ENCODE data around the gene ILF2. TPM values are rescaled to one million over a fixed set of nuclear protein-coding genes. Genes with fewer than 3 reads are reported as not detected.

Gene ILF2
- total and polyA plus RNA-seq, 4 donors: 46.7 to 133 (median 111) TPM

DNA sequence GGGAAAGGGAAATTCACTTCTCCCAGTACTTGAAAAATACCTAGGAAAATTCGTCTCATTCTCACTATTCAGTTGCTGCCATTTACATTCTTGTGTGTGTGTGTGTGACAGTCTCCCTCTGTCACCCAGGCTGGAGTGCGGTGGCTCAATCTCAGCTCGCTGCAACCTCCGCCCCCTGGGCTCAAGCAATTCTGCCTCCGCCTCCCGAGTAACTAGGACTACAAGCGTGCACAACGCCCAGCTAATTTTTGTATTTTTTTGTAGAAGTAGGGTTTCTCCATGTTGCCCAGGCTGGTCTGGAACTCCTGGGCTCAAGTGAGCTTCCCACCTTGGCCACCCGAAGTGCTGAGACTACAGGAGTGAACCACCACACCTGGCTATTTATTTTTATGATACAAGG, 11.1 kb downstream of the ILF2 start:
- TF ChIP-seq, protein P1, sequence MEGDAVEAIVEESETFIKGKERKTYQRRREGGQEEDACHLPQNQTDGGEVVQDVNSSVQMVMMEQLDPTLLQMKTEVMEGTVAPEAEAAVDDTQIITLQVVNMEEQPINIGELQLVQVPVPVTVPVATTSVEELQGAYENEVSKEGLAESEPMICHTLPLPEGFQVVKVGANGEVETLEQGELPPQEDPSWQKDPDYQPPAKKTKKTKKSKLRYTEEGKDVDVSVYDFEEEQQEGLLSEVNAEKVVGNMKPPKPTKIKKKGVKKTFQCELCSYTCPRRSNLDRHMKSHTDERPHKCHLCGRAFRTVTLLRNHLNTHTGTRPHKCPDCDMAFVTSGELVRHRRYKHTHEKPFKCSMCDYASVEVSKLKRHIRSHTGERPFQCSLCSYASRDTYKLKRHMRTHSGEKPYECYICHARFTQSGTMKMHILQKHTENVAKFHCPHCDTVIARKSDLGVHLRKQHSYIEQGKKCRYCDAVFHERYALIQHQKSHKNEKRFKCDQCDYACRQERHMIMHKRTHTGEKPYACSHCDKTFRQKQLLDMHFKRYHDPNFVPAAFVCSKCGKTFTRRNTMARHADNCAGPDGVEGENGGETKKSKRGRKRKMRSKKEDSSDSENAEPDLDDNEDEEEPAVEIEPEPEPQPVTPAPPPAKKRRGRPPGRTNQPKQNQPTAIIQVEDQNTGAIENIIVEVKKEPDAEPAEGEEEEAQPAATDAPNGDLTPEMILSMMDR (IDR thresholded peaks at IDR 0.05; ENCODE audit: control extremely low read depth, extremely low read depth): no peak
- Histone ChIP-seq H3K4me1 (ENCODE audit: control insufficient read depth in 5 of 5, insufficient read depth in 5 of 5, low read length in 5 of 5) (peaks cover 0 to 8% (median 4%) of the 10 kb centered on the region in 5 donors), H3K36me3 (ENCODE audit: control insufficient read depth in 4 of 4, insufficient read depth in 4 of 4, low read length in 4 of 4) (peaks cover 21 to 27% (median 23%) of the 10 kb centered on the region in 4 donors), H3K9ac (ENCODE audit: insufficient read depth in 1 of 2, low read length in 2 of 2) (peak overlapping the region in 1 of 2 donors; percentile 96), H3K9me3 (ENCODE audit: control insufficient read depth in 4 of 4, insufficient read depth in 3 of 4, low read length in 3 of 4) (no peaks in the 10 kb centered on the region), H3K27me3 (ENCODE audit: control insufficient read depth in 3 of 3, insufficient read depth in 3 of 3, low read length in 2 of 3) (no peaks in the 10 kb centered on the region), H3K27ac (ENCODE audit: low read depth in 1 of 2, low read length in 1 of 2) (no peak overlapping the region), H3K4me3 (no peak overlapping the region)
- 72 to 85% methylated on average over 9 of the region's 9 CpGs for WGBS, 2 donors
- DNase-seq: no peak
- ATAC-seq (ENCODE audit: insufficient read depth, low FRiP score): no peak

DNA sequence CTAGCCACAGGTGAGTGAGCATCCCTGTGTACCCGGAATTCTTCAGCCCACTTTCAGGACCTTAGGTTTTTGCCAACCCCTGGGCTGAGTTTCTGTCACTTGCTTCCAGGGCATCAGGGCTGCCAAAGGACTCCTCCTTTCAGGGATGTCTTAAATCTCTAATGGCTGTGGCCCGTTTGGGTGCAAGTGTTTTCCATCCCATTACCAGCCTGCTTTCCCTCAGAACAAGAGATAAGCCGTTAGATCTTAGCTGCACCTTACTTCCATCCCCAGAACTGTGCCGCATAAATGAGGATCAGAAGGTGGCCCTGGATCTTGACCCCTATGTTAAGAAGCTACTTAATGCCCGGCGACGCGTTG, 11.6 kb downstream of the ILF2 start:
- Histone ChIP-seq H3K4me3 (peak overlapping the region; percentile 67), H3K27ac (ENCODE audit: low read depth in 1 of 2, low read length in 1 of 2) (peak overlapping the region; percentile 95 to 99), H3K36me3 (ENCODE audit: control insufficient read depth in 4 of 4, insufficient read depth in 4 of 4, low read length in 4 of 4) (peaks cover 17 to 23% (median 18%) of the 10 kb centered on the region in 4 donors), H3K9ac (ENCODE audit: insufficient read depth in 1 of 2, low read length in 2 of 2) (peak overlapping the region; percentile 84 to 96), H3K9me3 (ENCODE audit: control insufficient read depth in 4 of 4, insufficient read depth in 3 of 4, low read length in 3 of 4) (no peaks in the 10 kb centered on the region), H3K4me1 (ENCODE audit: control insufficient read depth in 5 of 5, insufficient read depth in 5 of 5, low read length in 5 of 5) (peaks cover 0 to 8% (median 4%) of the 10 kb centered on the region in 5 donors), H3K27me3 (ENCODE audit: control insufficient read depth in 3 of 3, insufficient read depth in 3 of 3, low read length in 2 of 3) (no peaks in the 10 kb centered on the region)
- TF ChIP-seq, protein P1 (IDR thresholded peaks at IDR 0.05; ENCODE audit: control extremely low read depth, extremely low read depth): no peak
- DNase-seq (no peak), ATAC-seq (ENCODE audit: insufficient read depth, low FRiP score) (no peak)
- 26 to 45% methylated on average over 8 of the region's 8 CpGs for WGBS, 2 donors

DNA sequence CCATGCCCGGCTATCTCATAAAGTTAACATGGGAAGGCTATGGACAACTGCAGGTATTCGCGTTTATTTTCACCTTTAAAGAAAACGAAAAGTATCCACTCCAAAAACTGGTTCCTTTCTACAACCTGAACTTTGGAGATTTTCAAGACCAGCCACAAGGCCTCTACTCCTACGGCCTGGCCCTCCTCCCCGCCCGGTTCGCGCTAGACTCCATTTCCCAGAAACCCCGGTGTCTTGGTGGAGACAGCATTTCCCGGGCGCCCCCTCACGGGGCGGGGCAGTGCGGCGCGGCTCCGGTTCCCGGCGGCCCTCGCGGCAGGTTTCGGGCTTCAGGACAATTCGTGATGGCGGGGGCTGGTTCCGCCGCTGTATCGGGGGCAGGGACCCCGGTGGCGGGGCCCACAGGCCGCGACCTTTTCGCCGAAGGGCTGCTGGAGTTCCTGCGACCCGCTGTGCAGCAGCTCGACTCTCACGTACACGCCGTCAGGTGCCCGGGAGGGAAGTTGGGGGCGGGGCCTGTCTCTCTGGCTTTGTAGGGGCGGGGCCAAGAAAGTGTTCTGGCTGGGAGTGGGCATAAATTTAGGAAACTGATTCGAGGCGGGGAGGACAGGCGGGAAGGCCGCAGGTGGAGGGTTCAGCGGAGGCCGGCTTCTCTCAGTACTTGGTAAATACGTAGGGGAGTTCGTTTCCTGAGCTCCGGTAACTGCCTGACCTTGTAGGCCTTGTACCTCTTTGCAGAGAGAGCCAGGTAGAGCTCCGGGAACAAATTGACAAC, 12.2 kb downstream of the ILF2 start, which contains the start of gene SNAPIN:
TSS of gene SNAPIN (plus strand) at position 304 of the 775 bp plus-strand sequence. CDS start at position 345, 41 bp downstream.
- peaks cover 0 to 8% (median 4%) of the 10 kb centered on the region in 5 donors for H3K4me1 ChIP-seq (ENCODE audit: control insufficient read depth in 5 of 5, insufficient read depth in 5 of 5, low read length in 5 of 5)
- 2 to 3% methylated on average over 46 to 53 of the region's 53 CpGs for WGBS, 2 donors
- no peaks in the 10 kb centered on the region for H3K9me3 ChIP-seq (ENCODE audit: control insufficient read depth in 4 of 4, insufficient read depth in 3 of 4, low read length in 3 of 4)
- ATAC-seq (ENCODE audit: insufficient read depth, low FRiP score) (peak; percentile 97), DNase-seq (peak; percentile 93 to 95 (median 95))
- peaks cover 12 to 19% (median 16%) of the 10 kb centered on the region in 4 donors for H3K36me3 ChIP-seq (ENCODE audit: control insufficient read depth in 4 of 4, insufficient read depth in 4 of 4, low read length in 4 of 4)
- peak within 1 kb of the TSS; percentile 84 to 96 for H3K9ac ChIP-seq (ENCODE audit: insufficient read depth in 1 of 2, low read length in 2 of 2)
- TF ChIP-seq, protein P1 (IDR thresholded peaks at IDR 0.05; ENCODE audit: control extremely low read depth, extremely low read depth): no peak
- peak within 1 kb of the TSS; percentile 95 to 99 for H3K27ac ChIP-seq (ENCODE audit: low read depth in 1 of 2, low read length in 1 of 2)
- H3K4me3 ChIP-seq: peak within 1 kb of the TSS; percentile 67
- no peaks in the 10 kb centered on the region for H3K27me3 ChIP-seq (ENCODE audit: control insufficient read depth in 3 of 3, insufficient read depth in 3 of 3, low read length in 2 of 3)
